Stimulated activated CD4-positive, alpha-beta T cell treated with anti-CD3 and anti-CD28 coated beads, Interleukin-1b, Interleukin-23, amount 100 ng/mL, for 24 hours (primary cell): Measurements from ENCODE around the gene GPR132.

ENCODE experiments used
- DNase-seq, 4 experiments: peaks; one replicate each; pipeline ENCODE4 v3.0.0-alpha.2; 2020; ENCODE audit warnings: low read depth in 4 of 4, low spot score in 1 of 4

Gene GPR132

GRCh38 chr14:105005929-105006830, 59.0 kb downstream of the GPR132 start:
- no peak for DNase-seq

DNA sequence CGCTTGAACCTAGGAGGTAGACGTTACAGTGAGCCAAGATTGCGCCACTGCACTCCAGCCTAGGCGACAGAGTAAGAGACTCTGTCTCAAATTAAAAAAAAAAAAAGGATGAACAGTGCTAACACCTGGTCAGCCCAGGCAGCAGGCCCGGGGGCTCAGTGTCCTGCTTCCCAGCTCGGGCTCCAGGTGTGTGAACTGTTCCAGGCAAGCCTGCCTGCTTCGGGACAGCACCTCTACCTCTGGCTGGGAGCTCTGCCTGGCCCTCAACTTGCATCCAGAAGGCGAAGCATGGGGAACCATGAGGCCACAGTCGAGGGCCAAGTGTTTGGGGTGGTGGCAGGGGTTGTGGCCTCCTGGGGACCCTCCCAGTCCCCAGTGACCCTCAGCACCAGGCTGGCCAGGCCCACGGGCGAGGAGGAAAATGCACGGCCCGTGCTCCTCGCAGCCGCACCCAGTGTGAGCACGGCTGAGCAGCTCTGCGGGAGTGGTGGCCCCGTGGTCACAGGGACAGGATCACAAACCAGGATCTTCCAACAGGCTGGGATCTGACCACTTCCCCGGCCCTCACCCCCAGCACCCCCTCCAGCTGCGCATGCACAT, 59.8 kb downstream of the GPR132 start:
- no peak for DNase-seq
